SK-N-MC (cell line): Measurements from ENCODE around the gene RAB32.

ENCODE experiments used
- EZH2 ChIP-seq: fragments of 200-600 bp; sonication (generic); IDR thresholded peaks from one replicate; pipeline ENCODE4 v1.6.1; 2017; ENCODE audit warnings: antibody characterized with exemption
- FOXP2 ChIP-seq: optimal IDR thresholded peaks from 2 replicates; pipeline ENCODE3; 2011; ENCODE audit warnings: mild to moderate bottlenecking, moderate library complexity; ENCODE audit not compliant: insufficient read depth; ENCODE audit errors: extremely low read length, control extremely low read depth
- POLR2AphosphoS5 ChIP-seq: IDR thresholded peaks from 2 replicates; pipeline ENCODE4 v1.6.1; 2012; ENCODE audit warnings: mild to moderate bottlenecking, low read depth, low read length, borderline replicate concordance

DNA sequence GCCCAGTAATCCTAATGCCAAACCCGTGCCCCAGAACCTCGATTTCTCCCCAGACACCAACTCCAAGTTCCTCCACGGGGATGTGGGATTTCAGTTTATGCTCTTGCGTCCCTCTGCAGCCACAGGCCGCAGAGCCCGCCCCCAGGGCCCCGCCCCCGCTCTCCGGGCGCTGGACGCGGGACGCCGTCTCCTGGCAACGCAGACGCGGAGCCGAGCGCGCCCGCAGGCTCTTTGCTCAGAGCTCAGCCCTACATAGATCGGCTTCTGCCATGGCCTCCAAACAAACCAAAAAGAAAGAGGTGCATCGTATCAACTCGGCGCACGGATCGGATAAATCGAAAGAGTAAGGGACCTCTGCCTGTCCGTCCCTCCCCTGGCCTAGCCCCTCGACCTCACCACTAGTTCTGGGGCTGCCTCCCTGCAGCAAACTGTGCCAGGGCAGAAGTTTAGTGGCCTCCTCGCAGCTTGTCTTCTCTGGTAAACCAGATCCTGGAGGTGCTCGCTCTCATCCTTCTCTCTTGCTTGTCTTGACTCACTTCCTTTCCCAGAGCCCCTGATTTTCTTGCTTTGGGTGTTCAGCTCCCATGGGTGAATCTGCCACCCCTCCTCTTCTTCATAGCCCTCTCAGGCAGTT, 55.3 kb downstream of the RAB32 start, which contains the start of gene ADGB:
- TF ChIP-seq POLR2AphosphoS5 (no peak), EZH2 (no peak), FOXP2 (no peak)
